A204.1 (cell line): ENCODE data around the gene NT5C1A.

Experiments
- FAIRE-seq: peaks from 2 replicates; lab custom pipeline; 2012; peaks lifted over from hg19 to GRCh38; lab: Jason Lieb, UNC

Gene NT5C1A

GRCh38 chr1:39635205-39635870 is 36.6 kb downstream of the NT5C1A start:
- no peak for FAIRE-seq

DNA sequence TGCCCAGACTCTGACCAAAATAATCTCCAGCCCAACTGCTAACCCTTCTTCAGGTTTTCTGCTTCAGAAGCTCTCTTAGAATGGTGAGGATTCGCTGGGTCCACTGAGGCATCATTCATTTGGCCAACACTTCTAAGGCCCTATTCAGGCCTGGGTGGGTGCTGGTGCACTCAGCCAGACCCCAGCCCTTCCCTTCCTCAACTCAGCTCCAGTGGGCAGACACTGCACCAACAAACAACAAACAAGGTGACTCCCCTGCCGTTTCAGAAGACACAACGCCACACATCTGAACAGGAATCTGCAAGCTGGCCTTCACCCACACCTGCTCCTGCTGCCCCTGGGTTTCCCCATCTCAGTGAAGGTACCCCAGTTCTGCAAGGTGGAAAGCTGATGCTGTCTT is 38.5 kb downstream of the NT5C1A start:
- FAIRE-seq: no peak

DNA sequence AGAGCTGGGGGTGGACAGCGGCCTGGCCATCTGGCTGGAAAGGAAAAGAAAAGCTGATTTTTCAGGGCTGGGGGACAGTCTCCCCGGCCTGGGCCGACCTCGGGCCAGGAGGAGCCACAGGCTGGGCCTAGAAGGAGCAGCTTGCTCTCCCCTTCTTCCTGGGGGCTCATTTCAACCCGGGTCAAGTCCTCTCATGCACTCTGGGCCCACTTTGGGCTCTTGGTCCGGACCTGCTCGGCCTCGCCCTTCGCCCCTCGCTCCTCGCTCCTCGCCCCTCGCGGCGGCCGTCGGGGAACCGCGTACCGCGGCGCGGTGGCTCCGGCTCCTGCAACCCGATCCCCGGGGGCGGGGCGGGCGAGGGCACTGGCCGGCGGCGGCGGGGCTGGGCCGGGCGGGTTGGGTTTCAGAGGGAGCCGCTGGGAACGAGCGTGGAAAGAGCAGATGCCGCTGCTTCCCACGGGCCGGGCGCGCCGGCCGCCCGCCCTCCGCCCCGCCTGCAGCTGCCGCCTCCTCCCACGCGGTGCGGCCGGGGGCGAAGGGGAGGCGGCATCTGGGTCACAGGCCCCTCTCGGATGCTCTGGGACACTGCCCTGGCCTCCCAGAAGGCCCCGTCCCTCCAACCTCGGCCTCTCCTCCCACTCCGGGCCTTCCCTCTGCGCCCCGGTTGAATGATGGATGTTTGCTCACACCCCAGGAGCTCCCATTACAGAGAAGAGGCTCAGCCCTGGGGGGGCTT is 39.1 kb downstream of the NT5C1A start:
- no peak for FAIRE-seq

GRCh38 chr1:39632323-39632681 is 39.6 kb downstream of the NT5C1A start:
- FAIRE-seq: no peak

DNA sequence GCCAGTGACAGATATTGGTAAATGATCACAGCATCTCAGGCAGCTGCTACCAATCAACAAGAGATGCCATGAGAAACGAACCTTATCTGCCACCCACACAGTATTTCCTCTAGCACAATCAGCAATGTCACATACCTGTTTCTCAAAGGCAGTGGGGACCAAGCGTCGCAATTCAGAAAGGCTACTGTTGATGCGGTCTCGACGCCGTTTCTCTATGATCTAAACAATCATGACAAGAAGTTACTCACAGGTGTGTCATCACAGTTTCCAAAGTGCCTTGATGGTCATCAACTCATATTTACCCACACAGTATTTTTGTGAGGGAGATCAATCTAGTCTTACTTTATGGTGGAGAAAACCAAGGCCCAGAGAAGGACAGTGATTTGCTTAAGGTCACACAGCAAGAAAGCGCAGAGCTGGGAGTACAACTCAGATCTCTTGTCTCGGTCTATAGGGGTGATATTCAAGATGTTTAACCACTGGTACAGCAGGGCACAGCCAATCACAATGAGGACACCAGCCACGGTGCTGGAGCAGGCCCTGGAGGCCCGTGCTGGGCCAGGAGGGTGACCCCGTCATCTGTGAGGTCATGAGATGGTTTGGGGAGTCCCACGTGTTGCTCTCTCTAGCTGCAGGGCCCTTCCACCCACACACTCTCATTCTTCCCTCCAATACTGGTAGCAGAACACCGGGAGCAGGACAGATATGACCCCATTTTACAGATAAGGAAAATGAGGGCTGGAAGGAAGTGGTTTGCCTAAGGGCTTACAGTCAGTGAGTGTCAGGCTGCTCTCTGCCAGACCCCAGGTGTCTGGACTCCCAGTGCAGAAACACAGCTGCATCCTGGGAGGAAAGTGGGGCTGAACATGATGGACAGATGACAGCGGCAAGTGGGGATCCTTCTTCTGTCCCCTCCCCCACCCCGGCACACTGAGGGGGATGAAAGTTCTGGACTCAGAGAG is 40.3 kb downstream of the NT5C1A start:
- FAIRE-seq: no peak

GRCh38 chr1:39628807-39629350 is 43.0 kb downstream of the NT5C1A start:
- no peak for FAIRE-seq

- no peak for FAIRE-seq
Observed at GRCh38 chr1:39626646-39627045, 45.3 kb downstream of the NT5C1A start.

GRCh38 chr1:39625462-39626273 is 46.2 kb downstream of the NT5C1A start:
- FAIRE-seq: no peak

GRCh38 chr1:39625009-39625408 is 46.9 kb downstream of the NT5C1A start:
- no peak for FAIRE-seq

GRCh38 chr1:39623053-39623452 is 48.9 kb downstream of the NT5C1A start:
- FAIRE-seq: no peak

DNA sequence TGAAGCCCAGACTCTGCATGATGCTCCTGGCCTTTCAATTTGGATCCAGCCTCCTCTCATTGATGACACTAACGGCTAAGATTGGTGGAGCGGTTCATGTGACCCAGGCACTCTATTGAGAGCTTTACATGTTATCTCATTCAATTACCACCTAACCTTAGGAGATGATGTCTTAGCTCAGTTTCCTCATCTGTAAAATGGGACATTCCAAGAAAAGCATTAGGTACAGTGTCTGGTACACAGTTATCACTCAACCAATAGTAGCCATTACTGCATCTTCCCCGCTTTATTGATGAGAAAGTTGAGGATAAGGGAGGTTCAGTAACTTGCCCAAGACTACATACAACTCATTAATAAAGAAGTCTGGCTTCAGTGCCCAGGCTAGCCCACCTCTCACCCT is 49.5 kb downstream of the NT5C1A start:
- no peak for FAIRE-seq

- FAIRE-seq: no peak
Observed at GRCh38 chr1:39620659-39621165, 51.2 kb downstream of the NT5C1A start.

DNA sequence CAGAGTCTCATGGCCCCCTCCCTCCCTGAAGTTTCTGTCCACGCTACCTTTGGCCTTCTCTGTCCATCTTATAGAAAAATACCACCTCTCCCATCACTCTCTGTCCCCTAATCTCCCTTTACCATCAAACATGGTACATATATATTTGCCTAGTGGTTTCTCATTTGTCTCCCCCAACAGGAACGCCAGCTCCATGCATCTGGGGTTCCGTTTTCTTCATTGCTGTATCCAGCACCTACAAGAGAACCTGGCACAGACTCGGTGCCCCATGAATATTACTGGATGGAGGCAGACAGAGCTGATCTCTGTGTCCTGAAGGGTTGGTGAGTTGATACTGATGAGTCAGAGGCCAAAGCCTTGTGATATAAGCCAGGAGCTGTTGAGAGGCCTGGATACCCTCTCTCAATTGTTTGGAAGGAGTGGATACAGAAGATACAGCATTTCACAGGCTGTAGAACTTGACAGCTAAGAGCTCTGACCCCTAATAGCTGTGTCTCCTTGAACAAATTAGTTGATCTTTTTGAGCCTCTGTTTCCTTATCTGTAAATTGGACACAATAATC is 54.3 kb downstream of the NT5C1A start:
- no peak for FAIRE-seq

DNA sequence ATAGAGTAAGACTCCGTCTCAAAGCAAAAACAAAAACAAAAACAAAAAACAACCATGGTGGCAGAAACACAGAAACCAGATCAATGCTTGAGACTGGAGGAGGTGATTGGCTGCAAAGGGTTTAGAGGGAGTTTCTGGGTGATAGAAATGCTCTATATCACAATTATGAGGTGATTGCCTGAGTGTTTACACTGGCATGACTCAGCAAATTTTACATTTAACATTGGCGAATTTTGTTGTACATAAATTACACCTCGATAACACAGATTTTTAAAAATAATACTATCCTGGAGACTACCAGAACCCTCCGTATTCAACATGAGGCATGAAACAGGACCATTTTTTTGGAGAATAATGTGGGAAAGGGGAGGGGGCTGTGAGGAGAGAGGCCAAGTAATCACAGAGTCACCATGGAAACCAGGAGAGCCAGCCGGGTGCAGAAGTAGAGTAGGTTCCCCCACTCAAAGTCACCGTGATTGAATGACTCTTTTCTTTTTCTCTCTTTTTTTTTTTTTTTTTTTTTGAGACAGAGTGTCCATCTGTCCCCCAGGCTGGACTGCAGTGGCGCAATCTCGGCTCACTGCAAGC is 56.7 kb downstream of the NT5C1A start:
- no peak for FAIRE-seq

DNA sequence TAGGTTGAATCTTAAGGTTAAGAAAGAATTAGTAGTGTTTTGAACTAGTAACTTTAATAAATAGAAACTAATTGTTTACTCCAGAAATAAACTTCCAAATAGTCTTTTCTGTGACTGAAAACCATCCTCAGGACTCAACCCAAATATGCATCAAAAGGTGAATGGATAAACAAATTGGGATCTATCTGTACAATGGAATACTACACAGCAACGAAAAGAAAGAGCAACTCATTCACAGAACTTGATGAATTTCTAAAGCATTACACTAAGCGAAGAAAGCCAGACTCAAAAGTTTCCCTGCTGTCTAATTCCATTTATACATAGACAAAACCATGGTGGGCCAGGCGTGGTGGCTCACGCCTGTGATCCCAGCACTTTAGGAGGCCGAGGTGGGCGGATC is 57.4 kb downstream of the NT5C1A start:
- no peak for FAIRE-seq

- FAIRE-seq: no peak
Observed at GRCh38 chr1:39613250-39613649, 58.7 kb downstream of the NT5C1A start.

DNA sequence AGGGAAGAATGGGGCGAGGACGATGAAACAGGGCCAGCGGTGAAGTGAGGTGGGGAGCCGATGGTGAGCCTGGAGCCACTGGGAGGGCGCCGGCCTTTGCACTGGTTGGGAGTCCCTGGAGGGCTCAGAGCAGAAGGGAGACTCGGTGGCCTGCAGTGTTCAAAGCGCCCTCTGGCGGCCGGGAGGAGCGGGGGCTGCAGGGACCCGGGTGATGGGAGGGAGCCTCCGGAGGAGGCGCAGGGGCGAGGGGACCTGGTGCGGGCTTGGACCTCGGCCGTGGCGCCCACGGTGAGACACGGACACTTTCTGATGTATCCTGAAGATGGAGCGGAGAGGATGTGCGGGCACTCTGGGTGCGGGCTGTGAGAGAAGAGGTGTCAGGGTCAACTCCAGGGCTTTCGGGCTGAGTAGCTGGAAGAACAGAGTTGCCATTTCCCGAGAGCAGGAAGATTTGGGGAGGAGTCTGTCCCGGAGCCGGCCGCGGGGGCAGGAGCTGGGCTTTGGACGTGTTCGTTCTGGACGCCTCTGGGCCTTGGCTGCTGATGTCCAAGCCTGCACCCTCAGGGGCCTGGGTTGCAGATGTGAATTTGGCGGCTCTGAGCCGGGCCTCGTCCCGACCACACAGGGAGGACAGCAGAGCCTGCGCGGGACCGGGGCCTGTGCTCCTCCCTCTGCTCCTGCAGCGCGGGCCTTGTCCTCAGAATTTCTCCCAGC is 62.1 kb downstream of the NT5C1A start:
- no peak for FAIRE-seq
